Choroid plexus epithelial cell (primary cell): ENCODE measurements around the gene ARMC7.
"Not testable (repeated sequence)": the region's sequence is repeated elsewhere in the genome, so short reads cannot be mapped to it uniquely, and the experiment has no call there.

Source experiments
- DNase-seq: peaks from one replicate; pipeline ENCODE4 v3.0.0-alpha.2; 2010; ENCODE audit warnings: low read depth
- H3K4me3 ChIP-seq: 2 replicates; pipeline ENCODE4 v1.5.1; 2011; ENCODE audit warnings: low read depth, mild to moderate bottlenecking, control low read depth, low read length, moderate library complexity
- CTCF ChIP-seq: conservative IDR thresholded peaks from 2 replicates; pipeline ENCODE4 v1.5.1; 2011; ENCODE audit warnings: low read depth, mild to moderate bottlenecking, control low read depth, inconsistent platforms, low read length, moderate library complexity

Gene ARMC7

GRCh38 chr17:75130632-75131277 is 21.0 kb downstream of the ARMC7 start:
- DNase-seq, result peak; percentile 75
- H3K4me3 ChIP-seq, result peak overlapping the region; percentile 78
- peak; percentile 74 for TF ChIP-seq CTCF

GRCh38 chr17:75131278-75132017 is 21.7 kb downstream of the ARMC7 start, which contains the start of gene NT5C:
Gene NT5C, minus strand, starts transcription at chr17:75131742. Its CDS starts 35 bp downstream, at chr17:75131707.
- H3K4me3 ChIP-seq, result peak within 1 kb of the TSS; percentile 78
- peak; percentile 79 for DNase-seq
- peak; percentile 43 for TF ChIP-seq CTCF

GRCh38 chr17:75132018-75133000 is 22.5 kb downstream of the ARMC7 start:
- H3K4me3 ChIP-seq, result peak overlapping the region; percentile 78

GRCh38 chr17:75133001-75133400 is 23.2 kb downstream of the ARMC7 start:
- TF ChIP-seq CTCF, result no peak
- no peak for DNase-seq
- H3K4me3 ChIP-seq, result no peak overlapping the region

More at GRCh38 chr17:75132018-75133000, 22.5 kb downstream of the ARMC7 start:
- DNase-seq, result not testable (repeated sequence)

GRCh38 chr17:75133607-75134347 is 24.0 kb downstream of the ARMC7 start:
- H3K4me3 ChIP-seq, DNase-seq: not testable (repeated sequence)

- no peak overlapping the region for H3K4me3 ChIP-seq
- no peak for TF ChIP-seq CTCF
- no peak for DNase-seq
These were observed 25.7 kb downstream of the ARMC7 start for GRCh38 chr17:75135452-75135851.

GRCh38 chr17:75135946-75136345 is 26.2 kb downstream of the ARMC7 start:
- H3K4me3 ChIP-seq, result no peak overlapping the region
- no peak for DNase-seq

GRCh38 chr17:75137762-75138161 is 28.0 kb downstream of the ARMC7 start:
- H3K4me3 ChIP-seq, DNase-seq: not testable (repeated sequence)

More at GRCh38 chr17:75135946-75136345, 26.2 kb downstream of the ARMC7 start:
- TF ChIP-seq CTCF, result no peak
